Activated T-cell treated with anti-CD3 and anti-CD28 coated beads, Interleukin-2, amount 50 U/mL, for 4 hours (primary cell): ENCODE measurements around the gene NPTN. TPM values are rescaled to one million over a fixed set of nuclear protein-coding genes. Genes with fewer than 3 reads are reported as not detected.
"Not testable (repeated sequence)": the region's sequence is repeated elsewhere in the genome, so short reads cannot be mapped to it uniquely, and the experiment has no call there.

Source experiments
- ATAC-seq, 2 donors: fragments of 200-7000 bp; cut with Tn5 transposase; one replicate each; pipeline ENCODE4 v1.10.0; 2021
- DNase-seq: peaks from one replicate; pipeline ENCODE4 v3.0.0-alpha.2; 2020
- H3K27me3 Mint-ChIP-seq: one replicate; pipeline ENCODE4 v1.8.0; 2021; ENCODE audit warnings: low read depth, mixed read lengths
- H3K36me3 Mint-ChIP-seq: one replicate; pipeline ENCODE4 v1.8.0; 2022; ENCODE audit warnings: mixed read lengths; ENCODE audit not compliant: insufficient read depth
- H3K4me1 Mint-ChIP-seq: one replicate; pipeline ENCODE4 v1.8.0; 2021; ENCODE audit warnings: low read depth, mixed read lengths
- H3K4me3 Mint-ChIP-seq: one replicate; pipeline ENCODE4 v1.8.0; 2021; ENCODE audit warnings: mild to moderate bottlenecking, moderate library complexity, mixed read lengths
- H3K9me3 Mint-ChIP-seq: one replicate; pipeline ENCODE4 v1.8.0; 2021; ENCODE audit warnings: mixed read lengths
- total RNA-seq, 3 donors: library from RNA; stranded (reverse); gene quantifications; one replicate each; pipeline ENCODE4 v1.2.1, GENCODE V29; 2021

Gene NPTN
- total RNA-seq, 3 donors from 2014 or later, result 65.5 to 68.1 (median 67.7) TPM

- no peak overlapping the region for H3K4me3 Mint-ChIP-seq
- peaks cover 40% of the 10 kb centered on the region for H3K36me3 Mint-ChIP-seq
- H3K4me1 Mint-ChIP-seq, result peaks cover 2% of the 10 kb centered on the region
- DNase-seq, result no peak
- H3K27me3 Mint-ChIP-seq, result no peaks in the 10 kb centered on the region
- peak in 1 of 2 donors; percentile 69 for ATAC-seq
- no peaks in the 10 kb centered on the region for H3K9me3 Mint-ChIP-seq
These were observed 72.6 kb downstream of the NPTN start for GRCh38 chr15:73560501-73561117.

- no peak for ATAC-seq
- no peak overlapping the region for H3K4me3 Mint-ChIP-seq
- H3K4me1 Mint-ChIP-seq, result no peaks in the 10 kb centered on the region
These were observed 74.7 kb downstream of the NPTN start for GRCh38 chr15:73558529-73558928.

GRCh38 chr15:73555080-73555479 lies 78.1 kb downstream of the NPTN start:
- H3K36me3 Mint-ChIP-seq, result peaks cover 13% of the 10 kb centered on the region
- no peaks in the 10 kb centered on the region for H3K27me3 Mint-ChIP-seq
- no peak for ATAC-seq
- no peak overlapping the region for H3K4me3 Mint-ChIP-seq
- H3K4me1 Mint-ChIP-seq, result no peaks in the 10 kb centered on the region
- no peaks in the 10 kb centered on the region for H3K9me3 Mint-ChIP-seq
- no peak for DNase-seq

More at GRCh38 chr15:73558529-73558928, 74.7 kb downstream of the NPTN start:
- DNase-seq, result no peak
- peaks cover 29% of the 10 kb centered on the region for H3K36me3 Mint-ChIP-seq
- H3K27me3 Mint-ChIP-seq, result no peaks in the 10 kb centered on the region
- H3K9me3 Mint-ChIP-seq, result no peaks in the 10 kb centered on the region

GRCh38 chr15:73550190-73550589 lies 83.0 kb downstream of the NPTN start:
- no peak for ATAC-seq
- Mint-ChIP-seq H3K9me3 (no peaks in the 10 kb centered on the region), H3K4me1 (no peaks in the 10 kb centered on the region), H3K36me3 (peaks cover under 1% of the 10 kb centered on the region), H3K27me3 (peaks cover 2% of the 10 kb centered on the region), H3K4me3 (no peak overlapping the region)
- no peak for DNase-seq

- not testable (repeated sequence) for ATAC-seq, H3K36me3 Mint-ChIP-seq, H3K4me1 Mint-ChIP-seq, H3K4me3 Mint-ChIP-seq, H3K27me3 Mint-ChIP-seq, DNase-seq, H3K9me3 Mint-ChIP-seq
These were observed 84.3 kb downstream of the NPTN start for GRCh38 chr15:73548925-73549324.

GRCh38 chr15:73541479-73541878 lies 91.7 kb downstream of the NPTN start:
- Mint-ChIP-seq H3K4me3 (no peak overlapping the region), H3K9me3 (no peaks in the 10 kb centered on the region), H3K4me1 (no peaks in the 10 kb centered on the region), H3K36me3 (peaks cover 3% of the 10 kb centered on the region), H3K27me3 (no peaks in the 10 kb centered on the region)
- DNase-seq, result no peak
- no peak for ATAC-seq

- Mint-ChIP-seq H3K36me3 (peaks cover 2% of the 10 kb centered on the region), H3K4me1 (no peaks in the 10 kb centered on the region), H3K9me3 (no peaks in the 10 kb centered on the region), H3K4me3 (no peak overlapping the region), H3K27me3 (no peaks in the 10 kb centered on the region)
- DNase-seq (no peak), ATAC-seq (no peak)
These were observed 93.0 kb downstream of the NPTN start for GRCh38 chr15:73540161-73540560.

- no peaks in the 10 kb centered on the region for H3K9me3 Mint-ChIP-seq
- no peaks in the 10 kb centered on the region for H3K36me3 Mint-ChIP-seq
- no peak overlapping the region for H3K4me3 Mint-ChIP-seq
- H3K27me3 Mint-ChIP-seq, result no peaks in the 10 kb centered on the region
- H3K4me1 Mint-ChIP-seq, result no peaks in the 10 kb centered on the region
- no peak for DNase-seq
- ATAC-seq, result no peak
These were observed 93.7 kb downstream of the NPTN start for GRCh38 chr15:73539212-73540128.

GRCh38 chr15:73538563-73539211 lies 94.5 kb downstream of the NPTN start:
- ATAC-seq (no peak), DNase-seq (no peak)
- Mint-ChIP-seq H3K27me3 (no peaks in the 10 kb centered on the region), H3K4me1 (no peaks in the 10 kb centered on the region), H3K36me3 (no peaks in the 10 kb centered on the region), H3K9me3 (no peaks in the 10 kb centered on the region), H3K4me3 (no peak overlapping the region)

GRCh38 chr15:73538123-73538522 lies 95.1 kb downstream of the NPTN start:
- no peak for ATAC-seq
- Mint-ChIP-seq H3K9me3 (no peaks in the 10 kb centered on the region), H3K4me1 (no peaks in the 10 kb centered on the region), H3K4me3 (no peak overlapping the region), H3K27me3 (no peaks in the 10 kb centered on the region), H3K36me3 (no peaks in the 10 kb centered on the region)
- no peak for DNase-seq

GRCh38 chr15:73530649-73531048 lies 102.5 kb downstream of the NPTN start:
- Mint-ChIP-seq H3K4me1 (no peaks in the 10 kb centered on the region), H3K9me3 (no peaks in the 10 kb centered on the region), H3K27me3 (no peaks in the 10 kb centered on the region), H3K36me3 (peaks cover 2% of the 10 kb centered on the region), H3K4me3 (no peak overlapping the region)
- DNase-seq (no peak), ATAC-seq (no peak)

GRCh38 chr15:73527598-73527997 lies 105.6 kb downstream of the NPTN start:
- H3K9me3 Mint-ChIP-seq, result no peaks in the 10 kb centered on the region
- ATAC-seq, result no peak

GRCh38 chr15:73524919-73525318 lies 108.3 kb downstream of the NPTN start:
- Mint-ChIP-seq H3K9me3 (no peaks in the 10 kb centered on the region), H3K4me3 (no peak overlapping the region), H3K27me3 (no peaks in the 10 kb centered on the region), H3K4me1 (peaks cover 1% of the 10 kb centered on the region), H3K36me3 (peaks cover 2% of the 10 kb centered on the region)
- DNase-seq, result no peak
- no peak for ATAC-seq

More at GRCh38 chr15:73527598-73527997, 105.6 kb downstream of the NPTN start:
- no peak overlapping the region for H3K4me3 Mint-ChIP-seq
- no peak for DNase-seq
- no peaks in the 10 kb centered on the region for H3K4me1 Mint-ChIP-seq
- H3K36me3 Mint-ChIP-seq, result peaks cover 2% of the 10 kb centered on the region
- no peaks in the 10 kb centered on the region for H3K27me3 Mint-ChIP-seq

- no peaks in the 10 kb centered on the region for H3K9me3 Mint-ChIP-seq
- DNase-seq (no peak), ATAC-seq (no peak)
- H3K4me3 Mint-ChIP-seq, result no peak overlapping the region
- peaks cover 6% of the 10 kb centered on the region for H3K4me1 Mint-ChIP-seq
- peaks cover 6% of the 10 kb centered on the region for H3K27me3 Mint-ChIP-seq
- H3K36me3 Mint-ChIP-seq, result no peaks in the 10 kb centered on the region
These were observed 111.2 kb downstream of the NPTN start for GRCh38 chr15:73522011-73522410.
